Gastrocnemius medialis (tissue), 4 donors: ENCODE results near the gene ZNF560.

Source experiments
- CTCF ChIP-seq, 5 experiments: fragments of 450-650 bp in 3 of 5; fragments of 200-600 bp in 2 of 5; sonication (generic) in 2 of 5; IDR thresholded peaks in 4 of 5; conservative IDR thresholded peaks in 1 of 5; 1 replicate in 4 of 5; 2 replicates in 1 of 5; pipeline ENCODE4 v1.5.1; 2016 to 2019; ENCODE audit warnings: antibody characterized with exemption in 5 of 5, mild to moderate bottlenecking in 3 of 5, moderate library complexity in 3 of 5
- POLR2A ChIP-seq, 2 donors: fragments of 450-650 bp; IDR thresholded peaks; one replicate each; pipeline ENCODE4 v1.6.1; 2017; ENCODE audit warnings: antibody characterized with exemption in 2 of 2, mild to moderate bottlenecking in 2 of 2, moderate library complexity in 2 of 2

GRCh38 chr19:9523885-9524474 lies 25.6 kb upstream of the ZNF560 start:
- TF ChIP-seq CTCF (IDR thresholded peaks at IDR 0.05 in 4 of 5, conservative IDR thresholded peaks at IDR 0.05 in 1 of 5) (no peak), POLR2A (IDR thresholded peaks at IDR 0.05) (no peak)
